8988T (cell line): ENCODE results near the gene MPDU1.

Source experiments
- DNase-seq: peaks from one replicate; pipeline ENCODE4 v3.0.0; 2011

MPDU1 gene

DNA sequence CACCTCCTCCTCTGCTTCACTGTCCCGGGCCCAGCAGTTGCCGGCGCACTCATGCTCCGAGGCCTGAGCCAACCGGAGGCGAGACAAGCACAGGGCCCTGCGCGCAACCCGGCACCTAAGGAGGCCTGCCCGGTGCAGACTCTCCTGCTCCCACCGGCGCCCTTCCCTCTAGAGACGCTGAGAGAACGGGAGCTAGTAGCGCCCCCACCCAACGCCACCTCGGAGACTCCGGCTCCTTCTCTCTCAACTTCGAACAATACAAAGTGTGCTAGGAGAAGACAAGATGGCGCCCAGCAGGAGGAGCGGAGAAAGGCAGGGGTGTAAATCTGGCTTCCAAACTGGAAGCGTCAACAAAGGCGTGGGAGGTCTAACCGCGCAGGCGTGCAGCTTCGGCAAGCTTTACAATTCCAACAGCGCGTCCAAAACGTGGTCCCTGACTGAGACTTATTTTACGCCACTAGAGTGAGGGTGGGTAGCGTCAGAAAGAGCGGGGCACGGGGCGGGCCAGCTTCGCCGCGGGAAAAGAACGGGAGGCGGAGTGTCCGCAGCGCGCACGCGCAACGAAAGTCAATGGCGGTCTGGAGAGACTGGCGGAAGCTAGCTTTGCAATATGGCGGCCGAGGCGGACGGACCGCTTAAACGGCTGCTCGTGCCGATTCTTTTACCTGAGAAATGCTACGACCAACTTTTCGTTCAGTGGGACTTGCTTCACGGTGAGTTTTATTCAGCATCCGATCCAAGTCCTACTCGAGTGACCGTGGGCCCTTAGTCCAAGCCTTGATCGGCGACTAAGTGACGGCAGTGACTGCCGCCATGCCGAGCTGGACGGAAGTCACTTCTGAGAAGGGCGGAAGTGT is at the start of gene MPDU1:
TSS of gene MPDU1 (plus strand) at position 600 of the 857 bp plus-strand sequence. CDS start at position 611, 11 bp downstream.
- peak; percentile 75 for DNase-seq

- DNase-seq: no peak
Measured at GRCh38 chr17:7538050-7538449, 45.6 kb upstream of the MPDU1 start.

DNA sequence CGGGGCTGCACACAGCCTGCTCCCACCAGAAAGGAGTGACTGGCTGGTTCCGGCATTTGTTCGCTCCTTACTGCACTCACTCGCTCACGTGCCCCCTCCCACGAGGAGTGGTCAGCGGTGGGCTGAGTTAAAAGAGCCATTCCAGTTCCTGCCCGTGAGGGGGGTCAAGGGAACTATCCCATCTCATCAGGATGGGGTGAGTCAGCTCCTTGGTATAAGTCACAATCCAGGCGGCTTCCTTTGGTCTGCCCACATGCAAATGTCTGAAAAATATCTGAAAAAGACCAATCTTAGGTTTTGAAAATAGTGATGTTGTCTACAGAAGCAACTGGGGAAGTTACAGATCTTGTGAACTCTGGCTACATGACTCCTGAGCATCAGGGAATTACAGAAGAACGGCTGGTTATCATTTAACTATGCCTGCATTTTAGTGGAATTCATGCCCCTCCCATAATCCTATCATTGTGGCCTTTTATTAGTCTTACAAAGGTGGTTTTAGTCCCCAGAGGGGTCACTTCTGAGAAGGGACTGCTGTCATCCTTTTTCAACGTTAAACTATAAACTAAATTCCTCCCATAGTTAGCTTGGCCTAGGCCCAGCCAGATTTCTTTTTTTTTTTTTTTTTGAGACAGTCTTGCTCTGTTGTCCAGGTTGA is 44.6 kb upstream of the MPDU1 start:
- DNase-seq: no peak

DNA sequence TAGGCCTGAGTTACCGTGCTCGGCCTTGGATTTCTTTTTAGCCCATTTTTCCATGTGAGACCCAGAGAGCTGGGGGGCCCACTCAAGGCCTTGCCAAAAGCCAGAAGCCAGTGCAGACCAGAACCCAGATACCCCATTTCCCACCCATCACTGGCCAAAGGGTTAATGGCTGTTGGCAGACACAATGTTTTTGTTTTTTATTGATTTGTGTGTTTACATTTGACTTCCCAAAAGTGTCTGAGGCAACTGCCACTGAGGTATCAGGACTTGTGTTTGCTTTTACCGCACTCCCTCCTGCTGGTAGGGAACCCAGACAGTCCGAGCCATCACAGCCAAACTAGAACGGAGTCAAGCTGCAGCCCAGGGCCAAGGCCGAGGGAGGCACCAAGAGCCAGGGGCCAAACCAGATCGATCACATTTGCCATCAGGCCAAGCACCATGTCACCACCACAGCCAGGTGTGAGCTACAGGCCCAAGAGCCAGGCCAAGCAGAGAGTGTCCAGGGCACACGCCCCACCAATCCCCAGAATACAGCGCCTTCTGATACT is 42.5 kb upstream of the MPDU1 start:
- DNase-seq: no peak

- DNase-seq: no peak
Measured at GRCh38 chr17:7544911-7545310, 38.7 kb upstream of the MPDU1 start.

GRCh38 chr17:7548585-7549400 is 34.9 kb upstream of the MPDU1 start, which contains the start of gene TNFSF12:
Gene TNFSF12 (plus strand): TSS chr17:7549058. CDS start chr17:7549154, 96 bp downstream.
- DNase-seq: no peak

GRCh38 chr17:7549401-7550055 is 34.1 kb upstream of the MPDU1 start:
- no peak for DNase-seq

GRCh38 chr17:7550344-7550743 is 33.3 kb upstream of the MPDU1 start:
- DNase-seq: no peak

- no peak for DNase-seq
Measured at GRCh38 chr17:7551396-7551795, 32.3 kb upstream of the MPDU1 start.

- no peak for DNase-seq
Measured at GRCh38 chr17:7552621-7553051, 31.0 kb upstream of the MPDU1 start.

- DNase-seq: no peak
Measured at GRCh38 chr17:7553356-7553755, 30.3 kb upstream of the MPDU1 start.

- DNase-seq: no peak
Measured at GRCh38 chr17:7555320-7555948, 28.2 kb upstream of the MPDU1 start.

DNA sequence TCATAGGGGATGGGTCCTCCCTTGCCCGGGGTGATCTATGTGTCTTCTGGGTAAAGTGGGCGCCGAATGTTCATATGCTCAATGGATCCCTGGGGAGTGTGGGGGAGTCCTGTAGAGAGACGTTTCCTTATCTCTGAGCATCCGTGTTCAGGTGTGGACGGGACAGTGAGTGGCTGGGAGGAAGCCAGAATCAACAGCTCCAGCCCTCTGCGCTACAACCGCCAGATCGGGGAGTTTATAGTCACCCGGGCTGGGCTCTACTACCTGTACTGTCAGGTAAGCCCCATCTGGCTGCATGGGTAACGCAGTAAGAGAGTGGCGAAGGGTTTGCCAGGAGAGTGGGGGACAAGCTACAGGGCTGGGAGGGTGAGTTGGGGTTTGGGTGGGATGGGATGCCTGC is 27.0 kb upstream of the MPDU1 start:
- DNase-seq: no peak

GRCh38 chr17:7557147-7557764 is 26.4 kb upstream of the MPDU1 start:
- DNase-seq: no peak

GRCh38 chr17:7557775-7558543 is 25.7 kb upstream of the MPDU1 start:
- DNase-seq: no peak

DNA sequence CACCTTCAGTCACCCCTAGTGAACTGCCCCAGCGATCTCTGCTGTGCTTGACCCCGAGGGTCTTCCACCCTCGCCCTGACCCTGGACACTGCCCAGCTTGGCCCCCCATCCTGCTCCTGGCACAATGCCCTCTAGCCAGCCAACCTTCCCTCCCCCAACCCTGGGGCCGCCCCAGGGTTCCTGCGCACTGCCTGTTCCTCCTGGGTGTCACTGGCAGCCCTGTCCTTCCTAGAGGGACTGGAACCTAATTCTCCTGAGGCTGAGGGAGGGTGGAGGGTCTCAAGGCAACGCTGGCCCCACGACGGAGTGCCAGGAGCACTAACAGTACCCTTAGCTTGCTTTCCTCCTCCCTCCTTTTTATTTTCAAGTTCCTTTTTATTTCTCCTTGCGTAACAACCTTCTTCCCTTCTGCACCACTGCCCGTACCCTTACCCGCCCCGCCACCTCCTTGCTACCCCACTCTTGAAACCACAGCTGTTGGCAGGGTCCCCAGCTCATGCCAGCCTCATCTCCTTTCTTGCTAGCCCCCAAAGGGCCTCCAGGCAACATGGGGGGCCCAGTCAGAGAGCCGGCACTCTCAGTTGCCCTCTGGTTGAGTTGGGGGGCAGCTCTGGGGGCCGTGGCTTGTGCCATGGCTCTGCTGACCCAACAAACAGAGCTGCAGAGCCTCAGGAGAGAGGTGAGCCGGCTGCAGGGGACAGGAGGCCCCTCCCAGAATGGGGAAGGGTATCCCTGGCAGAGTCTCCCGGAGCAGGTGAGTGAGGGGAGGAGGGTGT is 24.9 kb upstream of the MPDU1 start, which contains the start of gene TNFSF13:
TSS of gene TNFSF13 (plus strand) at position 207 of the 776 bp plus-strand sequence. CDS start at position 497, 290 bp downstream.
- DNase-seq: no peak

DNA sequence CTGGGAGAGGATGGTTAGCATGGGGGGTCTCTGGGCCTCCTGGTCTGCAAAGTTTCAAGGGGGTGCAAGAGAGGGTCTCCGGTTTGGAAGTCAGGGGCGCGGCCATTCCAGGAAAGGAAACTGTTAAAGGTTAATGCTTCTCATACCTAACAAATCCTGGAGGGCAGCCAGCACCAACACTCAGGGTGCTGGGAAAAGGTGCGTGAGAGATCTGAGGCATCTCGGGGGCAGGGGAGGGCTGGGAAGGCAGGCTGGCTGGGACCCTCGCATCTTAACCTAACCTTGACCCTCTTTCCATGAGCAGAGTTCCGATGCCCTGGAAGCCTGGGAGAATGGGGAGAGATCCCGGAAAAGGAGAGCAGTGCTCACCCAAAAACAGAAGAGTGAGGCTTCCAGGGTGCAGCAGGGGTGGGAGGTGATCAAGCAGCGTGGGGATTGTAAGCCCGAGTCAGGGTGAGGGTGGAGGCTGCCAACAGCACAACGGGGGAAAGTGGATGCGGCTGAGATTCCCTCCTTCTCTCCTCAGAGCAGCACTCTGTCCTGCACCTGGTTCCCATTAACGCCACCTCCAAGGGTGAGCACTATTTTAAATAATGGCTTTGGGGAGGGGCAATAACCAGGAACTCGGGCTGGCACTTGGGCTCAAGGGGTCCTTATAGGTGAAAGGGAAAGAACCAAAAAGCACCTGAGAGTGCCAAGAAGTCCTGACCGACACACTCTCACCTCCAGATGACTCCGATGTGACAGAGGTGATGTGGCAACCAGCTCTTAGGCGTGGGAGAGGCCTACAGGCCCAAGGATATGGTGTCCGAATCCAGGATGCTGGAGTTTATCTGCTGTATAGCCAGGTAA is 24.1 kb upstream of the MPDU1 start:
- no peak for DNase-seq

DNA sequence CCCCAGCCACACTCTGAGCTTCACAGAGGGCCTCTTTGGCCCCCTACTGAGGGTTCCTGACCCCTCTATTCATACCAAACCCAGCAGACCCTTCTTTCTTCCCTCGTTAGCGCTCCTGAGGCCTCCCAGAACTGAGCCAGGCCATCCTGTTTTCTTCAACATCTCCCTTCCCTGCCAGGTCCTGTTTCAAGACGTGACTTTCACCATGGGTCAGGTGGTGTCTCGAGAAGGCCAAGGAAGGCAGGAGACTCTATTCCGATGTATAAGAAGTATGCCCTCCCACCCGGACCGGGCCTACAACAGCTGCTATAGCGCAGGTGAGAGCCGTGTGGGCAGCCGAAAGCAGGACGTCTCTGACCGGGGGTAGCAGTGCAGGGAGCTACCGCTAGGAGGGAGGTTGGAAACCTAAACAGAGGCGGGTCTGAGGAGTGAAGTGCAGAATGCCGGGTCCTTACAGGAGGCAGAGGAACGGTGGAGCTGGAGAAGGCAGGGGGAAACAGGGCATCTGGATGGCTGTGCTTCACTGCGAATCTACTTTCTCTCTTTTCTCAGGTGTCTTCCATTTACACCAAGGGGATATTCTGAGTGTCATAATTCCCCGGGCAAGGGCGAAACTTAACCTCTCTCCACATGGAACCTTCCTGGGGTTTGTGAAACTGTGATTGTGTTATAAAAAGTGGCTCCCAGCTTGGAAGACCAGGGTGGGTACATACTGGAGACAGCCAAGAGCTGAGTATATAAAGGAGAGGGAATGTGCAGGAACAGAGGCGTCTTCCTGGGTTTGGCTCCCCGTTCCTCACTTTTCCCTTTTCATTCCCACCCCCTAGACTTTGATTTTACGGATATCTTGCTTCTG is 23.3 kb upstream of the MPDU1 start:
- DNase-seq: peak; percentile 65
